ENCODE results near the gene COL17A1.

GRCh38 chr10:104049504-104050250 is 36.0 kb downstream of the COL17A1 start:
- TF ChIP-seq CTCF (conservative IDR thresholded peaks at IDR 0.05; ENCODE audit: low read depth, low read length) = no peak
- TF ChIP-seq EZH2 (IDR thresholded peaks at IDR 0.05; ENCODE audit: borderline replicate concordance, low read depth, low read length, poor library complexity, severe bottlenecking) = no peak
